NCI-H526 treated with DMSO at 0.1 percent for 48 hours (cell line): ENCODE data around the gene FXYD4.
"Not testable (repeated sequence)": the region's sequence is repeated elsewhere in the genome, so short reads cannot be mapped to it uniquely, and the experiment has no call there.

Experiments
- DNase-seq: peaks from one replicate; lab custom pipeline; 2025; lab: John Stamatoyannopoulos, UW

FXYD4 gene

DNA sequence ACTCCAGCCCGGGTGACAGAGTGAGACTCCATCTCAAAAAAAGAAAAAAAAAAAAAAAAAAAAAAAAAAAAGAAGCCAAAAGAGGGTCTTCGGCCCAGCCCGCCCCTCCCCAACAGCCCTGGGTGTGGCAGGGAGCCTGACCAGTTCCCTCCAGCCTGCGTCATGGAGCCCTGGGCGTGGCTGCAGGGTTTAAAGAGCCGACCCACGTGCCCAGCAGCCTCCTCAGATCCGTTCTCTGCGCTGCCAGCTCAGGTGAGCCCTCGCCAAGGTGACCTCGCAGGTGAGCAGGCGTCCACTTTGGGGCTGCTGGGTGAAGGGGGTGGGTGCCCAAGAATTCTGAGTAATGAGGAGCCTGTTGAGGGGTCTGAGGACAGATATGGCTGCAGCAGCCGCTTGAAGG is at the start of gene FXYD4:
Gene FXYD4, plus strand, starts transcription at position 219 of the 400 bp plus-strand sequence. CDS start 2,111 bp downstream, outside the sequence.
- no peak for DNase-seq

DNA sequence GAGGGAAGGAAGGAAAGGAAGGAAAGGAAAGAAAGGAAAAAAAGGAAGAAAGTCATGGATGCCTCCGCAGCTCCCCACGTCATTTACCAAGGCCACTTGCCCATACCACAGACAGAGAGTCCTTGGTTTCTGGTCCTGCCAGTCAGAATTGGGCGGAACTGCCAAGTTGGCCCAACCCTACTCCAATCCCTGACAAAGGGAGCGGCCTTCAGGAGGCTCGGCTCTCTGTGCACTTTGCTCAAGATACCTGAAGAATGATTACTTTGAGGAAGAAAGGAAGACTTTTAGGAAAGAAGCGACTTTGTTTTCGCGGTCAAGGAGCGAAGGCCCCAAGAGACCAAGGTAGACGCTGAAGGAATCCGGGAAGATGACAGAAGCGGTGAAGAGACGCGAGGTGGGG is 49.1 kb upstream of the FXYD4 start:
- no peak for DNase-seq

DNA sequence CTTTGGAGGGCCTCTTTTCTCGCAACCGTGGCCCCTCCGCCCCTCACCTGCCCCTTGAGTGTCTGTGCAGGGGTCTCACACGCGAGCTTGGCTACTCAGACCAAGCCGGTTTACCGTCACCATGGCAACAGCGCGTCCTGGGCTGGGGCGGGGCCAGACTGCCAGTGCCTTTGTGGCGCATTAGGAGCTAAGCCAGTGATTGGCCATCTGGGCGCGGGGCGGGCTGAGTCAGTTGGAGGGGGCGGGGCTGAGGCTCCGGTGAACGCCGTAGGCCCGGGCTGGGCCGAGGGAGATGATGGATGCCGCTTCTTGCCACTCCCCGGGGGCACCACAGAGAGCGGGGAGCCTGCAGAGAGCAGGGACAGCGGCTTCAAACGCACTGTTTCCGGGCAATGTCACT is 48.7 kb upstream of the FXYD4 start:
- peak; percentile 1 for DNase-seq

DNA sequence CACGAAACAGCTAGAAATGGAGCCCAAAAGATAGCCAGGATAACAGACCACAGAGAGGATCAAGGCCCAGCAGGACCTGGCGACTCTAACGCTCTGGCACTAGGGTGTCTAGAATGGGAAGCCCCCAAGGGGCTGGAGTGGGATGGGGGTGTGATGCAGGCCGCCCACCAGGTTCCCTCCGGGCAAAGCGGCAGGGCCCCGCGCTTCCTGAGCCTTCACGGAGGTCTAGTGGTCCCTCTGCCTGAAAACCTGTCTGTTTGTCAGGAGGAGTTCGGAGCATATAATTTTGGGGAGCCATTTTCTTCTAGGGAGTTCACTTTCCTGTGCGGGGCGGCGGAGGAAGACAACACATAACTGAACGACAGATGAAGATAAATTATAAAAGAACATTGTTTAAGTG is 48.2 kb upstream of the FXYD4 start:
- no peak for DNase-seq

DNA sequence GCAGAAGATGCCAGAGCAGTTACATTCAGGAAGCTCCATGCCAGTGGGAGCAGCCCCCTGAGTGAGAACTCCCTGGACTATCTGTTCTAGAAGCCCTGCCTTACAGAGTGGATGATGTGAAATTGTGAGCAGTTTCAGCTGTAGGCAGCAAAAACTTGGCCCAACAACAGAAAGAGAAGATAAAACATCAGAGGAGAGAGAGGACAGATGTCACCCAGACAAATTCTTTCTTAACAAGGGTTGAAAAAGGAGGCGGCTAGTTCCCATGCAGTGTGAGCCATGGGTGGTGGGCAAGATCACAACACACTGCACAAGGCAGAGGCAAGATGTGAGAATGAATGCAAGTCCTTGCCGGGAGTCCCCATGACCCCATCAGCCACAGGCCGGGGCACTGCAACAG is 46.6 kb upstream of the FXYD4 start:
- DNase-seq, result no peak

DNA sequence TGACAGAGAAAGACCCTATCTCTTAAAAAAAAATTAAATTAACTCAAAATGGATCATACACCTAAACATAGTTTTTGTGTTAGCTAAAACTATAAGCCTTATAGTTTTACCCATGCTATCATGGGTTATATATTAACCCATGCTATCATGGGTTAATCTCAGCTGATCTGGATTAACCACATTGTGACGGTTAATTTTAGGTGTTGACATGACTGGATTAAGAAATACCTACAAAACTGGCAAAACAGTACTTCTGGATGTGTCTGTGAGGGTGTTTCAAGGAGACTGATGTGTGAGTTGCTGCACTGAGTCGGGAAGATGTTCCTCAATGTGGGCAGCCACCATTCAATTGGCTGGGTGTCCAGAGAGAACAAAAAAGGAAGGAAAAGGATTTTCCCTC is 44.3 kb upstream of the FXYD4 start:
- DNase-seq, result no peak

GRCh38 chr10:43327986-43328385 is 43.5 kb upstream of the FXYD4 start:
- no peak for DNase-seq

GRCh38 chr10:43328810-43329209 is 42.6 kb upstream of the FXYD4 start:
- not testable (repeated sequence) for DNase-seq

DNA sequence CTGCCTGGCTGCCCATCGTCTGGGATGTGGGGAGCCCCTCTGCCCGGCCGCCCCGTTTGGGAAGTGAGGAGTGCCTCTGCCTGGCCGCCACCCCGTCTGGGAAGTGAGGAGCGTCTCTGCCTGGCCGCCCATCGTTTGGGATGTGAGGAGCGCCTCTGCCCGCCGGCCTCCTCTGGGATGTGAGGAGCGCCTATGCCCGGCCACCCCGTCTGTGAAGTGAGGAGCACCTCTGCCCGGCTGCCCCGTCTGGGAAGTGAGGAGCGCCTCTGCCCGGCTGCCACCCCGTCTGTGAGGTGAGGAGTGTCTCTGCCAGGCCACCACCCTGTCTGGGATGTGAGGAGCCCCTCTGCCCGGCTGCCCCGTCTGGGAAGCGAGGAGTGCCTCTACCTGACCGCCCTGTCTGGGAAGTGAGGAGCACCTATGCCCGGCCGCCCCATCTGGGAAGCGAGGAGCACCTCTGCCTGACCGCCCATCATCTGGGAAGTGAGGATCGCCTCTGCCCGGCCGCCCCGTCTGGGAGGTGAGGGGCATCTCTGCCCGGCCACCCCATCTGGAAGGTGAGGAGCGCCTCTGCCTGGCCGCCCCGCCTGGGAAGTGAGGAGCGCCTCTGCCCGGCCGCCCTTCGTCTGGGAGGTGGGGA is 42.1 kb upstream of the FXYD4 start:
- DNase-seq, result not testable (repeated sequence)

- not testable (repeated sequence) for DNase-seq
Measured at GRCh38 chr10:43330049-43330823, 41.2 kb upstream of the FXYD4 start.

- DNase-seq, result not testable (repeated sequence)
Measured at GRCh38 chr10:43330824-43331127, 40.7 kb upstream of the FXYD4 start.

- no peak for DNase-seq
Measured at GRCh38 chr10:43333653-43334052, 37.8 kb upstream of the FXYD4 start.

GRCh38 chr10:43336061-43336460 is 35.4 kb upstream of the FXYD4 start:
- DNase-seq, result no peak

DNA sequence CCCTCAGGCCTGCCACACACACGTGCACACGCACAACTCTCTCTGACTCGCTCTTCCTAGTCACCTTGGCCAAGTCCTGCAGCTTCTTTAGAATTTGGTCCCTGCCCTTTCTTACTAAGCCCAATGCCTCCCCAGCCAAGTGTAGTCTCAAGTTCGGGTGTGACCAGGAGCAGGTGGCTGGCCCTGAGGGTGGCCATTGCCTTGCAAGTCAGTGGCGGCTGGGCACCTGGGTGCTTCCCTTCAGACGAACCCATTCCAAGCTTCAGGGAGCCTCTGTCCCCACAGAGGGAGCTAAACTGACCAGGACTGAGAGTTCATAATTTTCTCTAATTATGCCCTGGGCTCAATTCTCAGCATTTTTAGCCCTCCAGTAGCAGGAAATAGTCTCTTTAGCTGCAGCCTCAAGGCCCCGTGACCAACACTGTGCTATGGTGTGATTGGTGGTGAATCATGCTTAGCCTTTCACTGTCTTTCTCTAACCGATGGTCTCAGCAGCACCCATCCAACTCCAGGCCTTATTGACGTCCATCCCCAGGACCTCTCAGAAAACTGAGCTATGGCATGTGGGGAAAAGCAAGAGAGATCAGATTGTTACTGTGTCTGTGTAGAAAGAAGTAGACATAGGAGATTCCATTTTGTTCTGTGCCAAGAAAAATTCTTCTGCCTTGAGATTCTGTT is 34.7 kb upstream of the FXYD4 start:
- no peak for DNase-seq

- DNase-seq, result not testable (repeated sequence)
Measured at GRCh38 chr10:43337536-43337935, 33.9 kb upstream of the FXYD4 start.

GRCh38 chr10:43338117-43338516 is 33.3 kb upstream of the FXYD4 start:
- no peak for DNase-seq

DNA sequence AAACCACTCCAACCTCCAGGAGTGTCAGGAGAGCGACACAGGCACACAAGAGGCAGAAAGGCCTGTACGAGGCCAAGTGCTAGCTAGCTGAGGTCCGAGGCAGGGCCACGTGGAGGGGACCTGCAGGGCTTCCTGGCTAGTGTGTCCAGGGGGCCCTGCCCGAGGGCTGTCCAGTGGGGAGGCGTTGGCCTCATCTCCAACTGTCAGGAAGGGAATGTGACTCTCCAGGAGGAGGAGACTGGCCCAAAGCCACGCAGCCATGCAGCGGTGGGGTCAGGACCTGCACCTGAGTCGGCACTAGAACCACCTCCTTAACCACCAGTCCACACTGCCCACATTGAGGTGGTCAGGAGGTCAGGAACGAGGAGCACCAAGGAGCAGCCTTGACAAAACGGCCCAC is 32.3 kb upstream of the FXYD4 start:
- no peak for DNase-seq

DNA sequence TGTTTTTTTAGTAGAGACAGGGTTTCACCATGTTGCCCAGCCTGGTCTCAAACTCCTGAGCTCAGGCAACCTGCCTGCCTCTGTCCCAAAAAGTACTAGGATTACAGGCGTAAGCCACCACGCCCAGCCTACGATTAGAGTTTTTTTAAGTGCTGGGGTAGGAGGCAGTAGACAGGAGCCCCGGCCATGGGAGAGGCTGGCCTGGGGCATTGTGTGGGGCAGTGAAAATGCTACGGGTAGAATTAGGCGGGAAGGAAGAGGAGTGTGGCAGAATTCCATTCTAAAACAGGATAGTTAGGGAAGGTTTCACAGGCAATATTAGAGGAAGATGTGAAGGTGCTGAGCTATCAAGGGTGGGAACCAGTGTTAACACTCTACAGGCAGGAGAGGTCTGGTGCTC is 31.3 kb upstream of the FXYD4 start:
- no peak for DNase-seq

GRCh38 chr10:43340619-43341018 is 30.8 kb upstream of the FXYD4 start:
- DNase-seq, result no peak

GRCh38 chr10:43341450-43341849 is 30.0 kb upstream of the FXYD4 start:
- no peak for DNase-seq

- no peak for DNase-seq
Measured at GRCh38 chr10:43342279-43343125, 28.9 kb upstream of the FXYD4 start.

DNA sequence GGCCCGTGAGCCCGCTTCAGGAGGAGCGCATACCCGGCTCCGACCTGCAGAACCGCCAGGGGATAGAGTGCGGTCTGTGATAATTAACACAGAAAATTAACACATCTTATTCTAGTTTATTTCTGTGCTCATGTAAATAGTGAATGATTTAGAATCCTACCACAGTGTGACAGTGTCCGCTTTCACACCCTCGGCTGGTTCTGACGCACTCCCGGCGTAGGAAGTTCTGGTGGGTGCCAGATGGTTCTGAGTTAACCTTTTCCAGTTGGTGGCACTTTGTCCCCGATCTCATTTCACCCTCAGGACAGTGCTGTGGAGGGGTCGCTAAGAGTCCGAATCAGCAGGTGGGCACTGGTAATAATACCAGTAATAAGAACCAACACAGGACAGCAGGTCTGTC is 28.3 kb upstream of the FXYD4 start:
- no peak for DNase-seq
